Liver (tissue), 9 donors: ENCODE measurements around the gene TDRD9. TPM values are rescaled to one million over a fixed set of nuclear protein-coding genes. Genes with fewer than 3 reads are reported as not detected.
A peak's percentile ranks its signal among the peaks of the same experiment; 100 is the strongest.

Experiments used
- DNase-seq: peaks from one replicate; pipeline ENCODE4 v3.0.0-alpha.2; 2017; ENCODE audit warnings: low spot score
- H3K27ac ChIP-seq, 2 donors: one replicate each; pipeline ENCODE4 v1.7.0; 2013; ENCODE audit warnings: inconsistent platforms in 2 of 2, low read length in 2 of 2, control low read depth in 1 of 2, low read depth in 1 of 2, mild to moderate bottlenecking in 1 of 2
- H3K27me3 ChIP-seq, 4 donors: one replicate each; pipeline versions ENCODE4 v1.6.1 to v1.7.0; 2013; ENCODE audit warnings: low read length in 3 of 4, inconsistent platforms in 1 of 4, mild to moderate bottlenecking in 1 of 4, moderate library complexity in 1 of 4; ENCODE audit not compliant: control insufficient read depth in 4 of 4, insufficient read depth in 4 of 4
- H3K36me3 ChIP-seq, 4 donors: one replicate each; pipeline versions ENCODE4 v1.6.1 to v1.7.0; 2013; ENCODE audit warnings: low read length in 3 of 4, mild to moderate bottlenecking in 3 of 4, low read depth in 1 of 4, moderate library complexity in 1 of 4; ENCODE audit not compliant: control insufficient read depth in 4 of 4, insufficient read depth in 3 of 4
- H3K4me1 ChIP-seq, 4 donors: one replicate each; pipeline versions ENCODE4 v1.6.1 to v1.7.0; 2013; ENCODE audit warnings: low read length in 3 of 4, mild to moderate bottlenecking in 3 of 4, moderate library complexity in 1 of 4; ENCODE audit not compliant: control insufficient read depth in 4 of 4, insufficient read depth in 4 of 4
- H3K4me3 ChIP-seq, 3 donors: one replicate each; pipeline versions ENCODE4 v1.6.1 to v1.7.0; 2013; ENCODE audit warnings: low read length in 3 of 3, control low read depth in 1 of 3, low read depth in 1 of 3, mild to moderate bottlenecking in 1 of 3
- H3K9ac ChIP-seq, 2 donors: one replicate each; pipeline ENCODE4 v1.7.0; 2013; ENCODE audit warnings: low read length in 2 of 2, mild to moderate bottlenecking in 2 of 2, moderate library complexity in 2 of 2, control low read depth in 1 of 2, low read depth in 1 of 2
- H3K9me3 ChIP-seq, 4 donors: one replicate each; pipeline versions ENCODE4 v1.6.1 to v1.7.0; 2013; ENCODE audit warnings: low read length in 3 of 4; ENCODE audit not compliant: control insufficient read depth in 4 of 4
- ATF3 ChIP-seq: IDR thresholded peaks from 2 replicates; pipeline ENCODE4 v1.6.1; 2016; ENCODE audit warnings: antibody characterized with exemption
- CTCF ChIP-seq: fragments of 150-350 bp; IDR thresholded peaks from 2 replicates; pipeline ENCODE4 v1.5.1; 2017; ENCODE audit warnings: improper control_type of control experiment, low read depth, low read length; ENCODE audit not compliant: missing input control
- EGR1 ChIP-seq, 2 donors: IDR thresholded peaks; 2 replicates each; pipeline ENCODE4 v1.6.1; 2016 to 2018; ENCODE audit warnings: antibody characterized with exemption in 2 of 2, low read depth in 2 of 2
- FOXA1 ChIP-seq: IDR thresholded peaks from 2 replicates; pipeline ENCODE4 v1.6.1; 2016; ENCODE audit warnings: antibody characterized with exemption
- FOXA2 ChIP-seq: IDR thresholded peaks from 2 replicates; pipeline ENCODE4 v1.6.1; 2016; ENCODE audit warnings: antibody characterized with exemption
- GABPA ChIP-seq, 2 donors: IDR thresholded peaks in 1 of 2; conservative IDR thresholded peaks in 1 of 2; 2 replicates each; pipeline ENCODE4 v1.6.1; 2016; ENCODE audit warnings: antibody characterized with exemption in 2 of 2, mild to moderate bottlenecking in 1 of 2, moderate library complexity in 1 of 2
- HNF4A ChIP-seq, 2 donors: conservative IDR thresholded peaks; 2 replicates each; pipeline ENCODE4 v1.6.1; 2016; ENCODE audit warnings: antibody characterized with exemption in 2 of 2, mild to moderate bottlenecking in 2 of 2
- HNF4G ChIP-seq: IDR thresholded peaks from 2 replicates; pipeline ENCODE4 v1.6.1; 2016; ENCODE audit warnings: antibody characterized with exemption
- JUND ChIP-seq, 2 donors: IDR thresholded peaks; 2 replicates each; pipeline ENCODE4 v1.6.1; 2016; ENCODE audit warnings: antibody characterized with exemption in 2 of 2
- NR2F2 ChIP-seq: IDR thresholded peaks from 2 replicates; pipeline ENCODE4 v1.6.1; 2016; ENCODE audit warnings: antibody characterized with exemption
- RAD21 ChIP-seq, 2 donors: IDR thresholded peaks; 2 replicates each; pipeline ENCODE4 v1.6.1; 2016; ENCODE audit warnings: antibody characterized with exemption in 2 of 2, mild to moderate bottlenecking in 2 of 2
- RXRA ChIP-seq, 2 donors: IDR thresholded peaks; 2 replicates each; pipeline ENCODE4 v1.6.1; 2017 to 2018; ENCODE audit warnings: antibody characterized with exemption in 2 of 2, mild to moderate bottlenecking in 1 of 2
- TAF1 ChIP-seq: conservative IDR thresholded peaks from 2 replicates; pipeline ENCODE4 v1.6.1; 2016; ENCODE audit warnings: antibody characterized with exemption, mild to moderate bottlenecking
- YY1 ChIP-seq: IDR thresholded peaks from 2 replicates; pipeline ENCODE4 v1.6.1; 2016; ENCODE audit warnings: antibody characterized with exemption, mild to moderate bottlenecking
- ZBTB33 ChIP-seq: IDR thresholded peaks from 2 replicates; pipeline ENCODE4 v1.6.1; 2016; ENCODE audit warnings: antibody characterized with exemption
- WGBS: extraction: QIAGEN DNeasy Blood & Tissue Kit; methylation state at CpG from one replicate; pipeline ENCODE4 v1.1.7; 2013; 5-methylcytosine and 5-hydroxymethylcytosine counted together
- polyA plus RNA-seq, 2 donors: library from polyadenylated mRNA; stranded (reverse) in 1 of 2; unstranded in 1 of 2; fragments of 200-250 nt in 1 of 2; fragments of >200 nt in 1 of 2; fragmentation: Nextera tagmentation in 1 of 2; extraction: Ambion mirVana in 1 of 2; gene quantifications; one replicate each; pipeline versions ENCODE4 v1.2.1 to v1.2.3, GENCODE V29; 2013 to 2015
- total RNA-seq, 2 donors: library from RNA; depleted of rRNA; stranded (reverse); fragments of >200 nt; gene quantifications; one replicate each; pipeline ENCODE4 v1.2.3, GENCODE V29; 2014
- TF ChIP-seq, protein P1 (sequence below): IDR thresholded peaks from 2 replicates; pipeline ENCODE4 v1.6.1; 2016; ENCODE audit warnings: antibody characterized with exemption
- TF ChIP-seq, protein P2 (sequence below): IDR thresholded peaks from 2 replicates; pipeline ENCODE4 v1.6.1; 2016; ENCODE audit warnings: antibody characterized with exemption, mild to moderate bottlenecking
- donor health status: healthy.
- donor health status: healthy.
- donor health status: healthy.
- donor health status: healthy.
- donor health status: healthy.

TDRD9 gene
- total and polyA plus RNA-seq, 4 donors = 0.12 to 1.0 (median 0.46) TPM

DNA sequence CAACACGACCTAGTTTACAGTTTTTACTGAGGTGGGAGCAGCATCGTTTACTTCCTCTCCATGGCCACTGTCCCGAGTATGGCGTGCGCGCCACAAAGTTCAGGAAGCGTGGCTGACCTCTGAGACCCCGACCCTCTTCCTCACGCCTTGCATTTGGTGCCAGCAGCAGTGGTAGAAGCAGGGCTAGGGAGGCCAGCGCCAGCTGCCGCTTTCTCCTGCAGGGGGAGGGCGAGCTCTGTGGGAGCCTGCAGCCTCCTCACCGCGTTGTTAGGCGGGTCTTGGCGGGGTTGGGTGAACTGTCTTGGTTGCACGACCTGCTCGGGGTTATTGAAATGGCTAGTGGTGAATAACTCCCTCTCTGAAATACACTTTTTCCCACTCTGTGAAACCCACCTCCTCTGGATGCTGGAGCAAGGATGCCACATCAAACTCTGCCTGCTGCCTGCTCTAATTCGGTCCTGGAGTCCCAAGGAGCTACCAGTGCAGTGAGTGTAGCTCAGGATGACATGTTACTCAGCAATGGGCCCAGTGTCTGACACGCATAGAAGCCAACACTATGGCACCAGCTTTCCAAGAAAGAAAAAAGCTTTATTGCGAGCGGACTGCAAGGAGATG is 22.3 kb upstream of the TDRD9 start:
- Histone ChIP-seq H3K4me3 (no peak overlapping the region), H3K9me3 (no peaks in the 10 kb centered on the region), H3K9ac (no peak overlapping the region), H3K4me1 (peaks cover 3 to 16% (median 9%) of the 10 kb centered on the region in 4 donors), H3K27me3 (no peaks in the 10 kb centered on the region), H3K27ac (no peak overlapping the region), H3K36me3 (peaks cover 0 to 1% (median 0%) of the 10 kb centered on the region in 4 donors)
- DNase-seq = no peak
- TF ChIP-seq GABPA (IDR thresholded peaks at IDR 0.05 in 1 of 2, conservative IDR thresholded peaks at IDR 0.05 in 1 of 2) = no peak
- TF ChIP-seq, protein P1, sequence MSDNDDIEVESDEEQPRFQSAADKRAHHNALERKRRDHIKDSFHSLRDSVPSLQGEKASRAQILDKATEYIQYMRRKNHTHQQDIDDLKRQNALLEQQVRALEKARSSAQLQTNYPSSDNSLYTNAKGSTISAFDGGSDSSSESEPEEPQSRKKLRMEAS = no peak
- peak in 1 of 2 donors; percentile 38 for TF ChIP-seq RAD21 (IDR thresholded peaks at IDR 0.05)
- 73% methylated on average over 22 of the region's 22 CpGs for WGBS

DNA sequence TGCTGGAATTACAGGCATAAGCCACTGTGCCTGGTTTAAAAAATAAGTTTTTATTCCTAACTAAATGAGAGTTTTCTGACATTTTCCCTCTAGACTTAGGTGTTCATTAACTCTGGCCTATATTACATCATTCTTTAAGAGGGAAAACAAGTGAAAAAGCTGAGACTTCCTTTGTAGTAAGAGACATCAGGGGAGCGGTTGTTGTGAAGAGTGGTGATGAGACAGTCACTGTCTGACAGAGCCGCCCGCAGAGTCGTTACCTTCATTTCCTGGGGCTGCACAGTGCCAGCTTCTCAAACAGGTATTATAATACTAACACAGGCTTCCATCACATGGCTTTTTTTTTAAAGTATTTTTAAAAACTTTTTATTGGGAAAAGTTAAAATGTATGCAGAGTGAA is 19.7 kb upstream of the TDRD9 start:
- no peaks in the 10 kb centered on the region for H3K27me3 ChIP-seq
- peaks cover 3 to 18% (median 9%) of the 10 kb centered on the region in 4 donors for H3K4me1 ChIP-seq
- WGBS = 96% methylated on average over 4 of the region's 4 CpGs
- peak overlapping the region in 1 of 2 donors; percentile 7 for H3K27ac ChIP-seq
- DNase-seq = no peak
- H3K4me3 ChIP-seq = no peak overlapping the region
- no peaks in the 10 kb centered on the region for H3K9me3 ChIP-seq
- TF ChIP-seq YY1 (no peak), FOXA2 (no peak), TAF1 (no peak), ATF3 (no peak), JUND (IDR thresholded peaks at IDR 0.05) (no peak), HNF4G (no peak), EGR1 (IDR thresholded peaks at IDR 0.05; ENCODE audit: low read depth in 2 of 2) (no peak), ZBTB33 (no peak), GABPA (IDR thresholded peaks at IDR 0.05 in 1 of 2, conservative IDR thresholded peaks at IDR 0.05 in 1 of 2) (no peak), HNF4A (conservative IDR thresholded peaks at IDR 0.05) (no peak), NR2F2 (no peak), RXRA (IDR thresholded peaks at IDR 0.05) (no peak), FOXA1 (no peak), CTCF (no peak), RAD21 (IDR thresholded peaks at IDR 0.05) (no peak)
- TF ChIP-seq, protein P1 = no peak
- TF ChIP-seq, protein P2, sequence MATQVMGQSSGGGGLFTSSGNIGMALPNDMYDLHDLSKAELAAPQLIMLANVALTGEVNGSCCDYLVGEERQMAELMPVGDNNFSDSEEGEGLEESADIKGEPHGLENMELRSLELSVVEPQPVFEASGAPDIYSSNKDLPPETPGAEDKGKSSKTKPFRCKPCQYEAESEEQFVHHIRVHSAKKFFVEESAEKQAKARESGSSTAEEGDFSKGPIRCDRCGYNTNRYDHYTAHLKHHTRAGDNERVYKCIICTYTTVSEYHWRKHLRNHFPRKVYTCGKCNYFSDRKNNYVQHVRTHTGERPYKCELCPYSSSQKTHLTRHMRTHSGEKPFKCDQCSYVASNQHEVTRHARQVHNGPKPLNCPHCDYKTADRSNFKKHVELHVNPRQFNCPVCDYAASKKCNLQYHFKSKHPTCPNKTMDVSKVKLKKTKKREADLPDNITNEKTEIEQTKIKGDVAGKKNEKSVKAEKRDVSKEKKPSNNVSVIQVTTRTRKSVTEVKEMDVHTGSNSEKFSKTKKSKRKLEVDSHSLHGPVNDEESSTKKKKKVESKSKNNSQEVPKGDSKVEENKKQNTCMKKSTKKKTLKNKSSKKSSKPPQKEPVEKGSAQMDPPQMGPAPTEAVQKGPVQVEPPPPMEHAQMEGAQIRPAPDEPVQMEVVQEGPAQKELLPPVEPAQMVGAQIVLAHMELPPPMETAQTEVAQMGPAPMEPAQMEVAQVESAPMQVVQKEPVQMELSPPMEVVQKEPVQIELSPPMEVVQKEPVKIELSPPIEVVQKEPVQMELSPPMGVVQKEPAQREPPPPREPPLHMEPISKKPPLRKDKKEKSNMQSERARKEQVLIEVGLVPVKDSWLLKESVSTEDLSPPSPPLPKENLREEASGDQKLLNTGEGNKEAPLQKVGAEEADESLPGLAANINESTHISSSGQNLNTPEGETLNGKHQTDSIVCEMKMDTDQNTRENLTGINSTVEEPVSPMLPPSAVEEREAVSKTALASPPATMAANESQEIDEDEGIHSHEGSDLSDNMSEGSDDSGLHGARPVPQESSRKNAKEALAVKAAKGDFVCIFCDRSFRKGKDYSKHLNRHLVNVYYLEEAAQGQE = no peak
- peaks cover 4 to 21% (median 18%) of the 10 kb centered on the region in 4 donors for H3K36me3 ChIP-seq
- H3K9ac ChIP-seq = no peak overlapping the region
